Measurements from ENCODE around the gene ZNF816. TPM values are rescaled to one million over a fixed set of nuclear protein-coding genes. Genes with fewer than 3 reads are reported as not detected.

ZNF816 gene
- total and polyA plus RNA-seq, 2 of the 8 experiments (the other 6 are each of a cell fraction or from before 2014, with no cell fraction given), result 2.7 to 13.2 TPM

- H3K4me2 ChIP-seq (ENCODE audit: insufficient read depth in 1 of 2, low read depth in 2 of 2, low read length in 2 of 2), result peak within 1 kb of the TSS; percentile 71 to 78
- H3K56ac ChIP-seq (replicated peaks; ENCODE audit: insufficient read length, low read depth, low read length), result peak within 1 kb of the TSS; percentile 1
- no peaks in the 10 kb centered on the region for H3K79me1 ChIP-seq (ENCODE audit: low read depth, low read length)
- no peaks in the 10 kb centered on the region for H3K79me2 ChIP-seq (ENCODE audit: control insufficient read depth in 1 of 2, insufficient read depth in 2 of 2, low read length in 2 of 2)
- H3K36me3 ChIP-seq (ENCODE audit: control insufficient read depth in 2 of 4, insufficient read depth in 4 of 4, low read length in 3 of 4), result peaks cover 0 to 3% (median 0%) of the 10 kb centered on the region in 4 experiments; a peak in 2 of 8 replicates
- peaks cover 0 to 8% (median 4%) of the 10 kb centered on the region in 4 experiments; a peak in 3 of 7 replicates for H3K4me1 ChIP-seq (replicated peaks in 1 of 4; ENCODE audit: control insufficient read depth in 3 of 4, insufficient read depth in 4 of 4, low read length in 3 of 4)
- H3K23ac ChIP-seq (ENCODE audit: insufficient read length), result no peak within 1 kb of the TSS
- ChIA-PET CTCF (ENCODE audit: partially characterized antibody) (no interaction called here), POLR2A (ENCODE audit: partially characterized antibody) (interaction anchor here (1.3 to 1.9 kb wide), 4 partner anchors 21 to 49 kb away, joined by 3 to 4 read pairs (median 4); partner anchors contain the start of gene ZNF320)
- peaks cover 2% of the 10 kb centered on the region; the same call in 1 of the 2 replicates for H3K23me2 ChIP-seq (ENCODE audit: low read depth, low read length)
- no peak within 1 kb of the TSS for H2BK120ac ChIP-seq (replicated peaks; ENCODE audit: low read depth, low read length)
- H3K4ac ChIP-seq (replicated peaks; ENCODE audit: insufficient read length, low read depth, low read length), result no peak within 1 kb of the TSS
- WGBS, 2 experiments (ENCODE audit: extremely low coverage in 1 of 2, insufficient coverage in 1 of 2, insufficient read length in 1 of 2, insufficient replicate concordance in 2 of 2, low coverage in 1 of 2, low lambda C conversion rate in 2 of 2, missing lambda C conversion rate in 1 of 2), result 3% methylated on average over 46 of the region's 55 CpGs; no CpG with 5 or more reads in 1 of the 2 experiments
- H4K5ac ChIP-seq (ENCODE audit: insufficient read length, low read depth, low read length), result peak within 1 kb of the TSS; percentile 11
- H3K4me3 ChIP-seq (ENCODE audit: extremely low read depth in 1 of 4, insufficient read depth in 2 of 4, low read depth in 3 of 4, low read length in 4 of 4), result peak within 1 kb of the TSS; percentile 82 to 94 (median 90)
- H3K9me3 ChIP-seq (ENCODE audit: insufficient read depth in 2 of 2, low read depth in 1 of 2, low read length in 1 of 2), result no peaks in the 10 kb centered on the region
- H4K91ac ChIP-seq (replicated peaks; ENCODE audit: insufficient read length, low read length), result no peak within 1 kb of the TSS
- H3K27me3 ChIP-seq (replicated peaks in 1 of 4; ENCODE audit: control insufficient read depth in 3 of 4, extremely low read depth in 1 of 4, insufficient read depth in 3 of 4, low read length in 3 of 4), result no peaks in the 10 kb centered on the region; a peak in 1 of 7 replicates
- no peak within 1 kb of the TSS for H2BK20ac ChIP-seq (ENCODE audit: low read length)
- no peak within 1 kb of the TSS for H3K14ac ChIP-seq (ENCODE audit: insufficient read length)
- H2BK5ac ChIP-seq (ENCODE audit: low read depth, low read length), result peak within 1 kb of the TSS; percentile 50; the same call in 1 of the 2 replicates
- no peak for FAIRE-seq
- H3K27ac ChIP-seq (ENCODE audit: low read depth, low read length), result peak within 1 kb of the TSS; percentile 77; the same call in 1 of the 2 replicates
- peak within 1 kb of the TSS; percentile 38 to 85 (median 56) for H3K9ac ChIP-seq (replicated peaks in 1 of 4; ENCODE audit: extremely low read depth in 1 of 4, low read depth in 3 of 4, low read length in 3 of 4)
- no peak within 1 kb of the TSS for H2BK12ac ChIP-seq (ENCODE audit: low read depth, low read length)
- peak within 1 kb of the TSS; percentile 43; the same call in 1 of the 2 replicates for H4K8ac ChIP-seq (ENCODE audit: extremely low read depth, insufficient read depth, low read length)
- peak; percentile 60 to 93 for DNase-seq (ENCODE audit: low read depth in 1 of 2, low spot score in 2 of 2)
- H4K20me1 ChIP-seq (replicated peaks in 1 of 2; ENCODE audit: control insufficient read depth in 1 of 2, insufficient read depth in 2 of 2, low read length in 2 of 2), result peaks cover 0 to 1% of the 10 kb centered on the region in 2 experiments
- H2AK5ac ChIP-seq (ENCODE audit: low read depth, low read length), result no peak within 1 kb of the TSS
- peak within 1 kb of the TSS; percentile 32 for H3K18ac ChIP-seq (ENCODE audit: extremely low read depth, low read length)
- peak within 1 kb of the TSS; percentile 97 for H2AFZ ChIP-seq (ENCODE audit: low read length)
- H2BK15ac ChIP-seq (ENCODE audit: low read length), result no peak within 1 kb of the TSS
- no peak for TF ChIP-seq SIRT6 (IDR thresholded peaks at IDR 0.05; ENCODE audit: low read length)
- TF ChIP-seq PHF8 (conservative IDR thresholded peaks at IDR 0.05; ENCODE audit: low read depth, low read length), result peak; percentile 74
- TF ChIP-seq YY1 (IDR thresholded peaks at IDR 0.05; ENCODE audit: low read depth, low read length), result no peak
- TF ChIP-seq RNF2 (IDR thresholded peaks at IDR 0.05; ENCODE audit: borderline replicate concordance, low read depth, low read length, missing control alignments, poor library complexity, severe bottlenecking), result no peak
- TF ChIP-seq RAD21 (IDR thresholded peaks at IDR 0.05 in 1 of 2, conservative IDR thresholded peaks at IDR 0.05 in 1 of 2; ENCODE audit: low read depth in 2 of 2, low read length in 2 of 2), result 0 out of 4 replicates have a peak, but pooled peaks of 1 of the 2 experiments have one; percentile 0
- TF ChIP-seq ASH2L (IDR thresholded peaks at IDR 0.05; ENCODE audit: low read length), result peak; percentile 22
- TF ChIP-seq GABPA (IDR thresholded peaks at IDR 0.05; ENCODE audit: borderline replicate concordance, insufficient read depth, low read length), result no peak
- TF ChIP-seq HDAC2 (IDR thresholded peaks at IDR 0.05; ENCODE audit: borderline replicate concordance in 1 of 2, low read depth in 2 of 2, low read length in 2 of 2), result no peak
- TF ChIP-seq FOSL1 (IDR thresholded peaks at IDR 0.05; ENCODE audit: insufficient read depth, low read depth, low read length), result no peak
These were observed 39.6 kb downstream of the ZNF816 start, which contains the start of gene ZNF888 for GRCh38 chr19:52922841-52923777. ZNF888 (minus strand) TSS chr19:52923428; CDS start chr19:52917873, 5,555 bp downstream.

Measured in H1 (cell line).